Endothelial cell of hepatic sinusoid (primary cell): ENCODE measurements around the gene JCAD.
"Not testable (repeated sequence)": the region's sequence is repeated elsewhere in the genome, so short reads cannot be mapped to it uniquely, and the experiment has no call there.

Experiments used
- in situ Hi-C: cut with HindIII; loops from 2 replicates; pipeline ENCODE4 v1.10.0; 2017; ENCODE audit warnings: low sequenced_read_pairs

Gene JCAD

GRCh38 chr10:30029164-30029871 is 30.1 kb downstream of the JCAD start:
- in situ Hi-C loops: no loop called here

- in situ Hi-C loops: no loop called here
Measured at GRCh38 chr10:30028738-30029030, 30.7 kb downstream of the JCAD start.

- in situ Hi-C loops: no loop called here
Measured at GRCh38 chr10:30028006-30028737, 31.2 kb downstream of the JCAD start.

GRCh38 chr10:30027057-30028005 is 32.1 kb downstream of the JCAD start:
- in situ Hi-C loops: no loop called here

GRCh38 chr10:30026578-30026977 is 32.8 kb downstream of the JCAD start:
- in situ Hi-C loops: no loop called here

- in situ Hi-C loops: no loop called here
Measured at GRCh38 chr10:30026080-30026479, 33.3 kb downstream of the JCAD start.

- in situ Hi-C loops: not testable (repeated sequence)
Measured at GRCh38 chr10:30025428-30025827, 34.0 kb downstream of the JCAD start.

GRCh38 chr10:30022590-30022989 is 36.8 kb downstream of the JCAD start:
- in situ Hi-C loops: no loop called here

GRCh38 chr10:30019468-30019867 is 39.9 kb downstream of the JCAD start:
- in situ Hi-C loops: no loop called here

GRCh38 chr10:30018496-30018895 is 40.9 kb downstream of the JCAD start:
- in situ Hi-C loops: no loop called here

- in situ Hi-C loops: no loop called here
Measured at GRCh38 chr10:30017966-30018365, 41.4 kb downstream of the JCAD start.

- in situ Hi-C loops: no loop called here
Measured at GRCh38 chr10:30017556-30017955, 41.8 kb downstream of the JCAD start.

- in situ Hi-C loops: loop anchor here (5.0 kb wide), 1 partner anchor 83 kb away; no protein-coding TSS in a partner anchor
Measured at GRCh38 chr10:30014511-30014910, 44.9 kb downstream of the JCAD start.

- in situ Hi-C loops: loop anchor here (5.0 kb wide), 1 partner anchor 84 kb away; no protein-coding TSS in a partner anchor
Measured at GRCh38 chr10:30013757-30014156, 45.6 kb downstream of the JCAD start.

- in situ Hi-C loops: loop anchor here (5.0 kb wide), 1 partner anchor 85 kb away; no protein-coding TSS in a partner anchor
Measured at GRCh38 chr10:30011956-30012647, 47.3 kb downstream of the JCAD start.

GRCh38 chr10:30011396-30011795 is 48.0 kb downstream of the JCAD start:
- in situ Hi-C loops: loop anchor here (5.0 kb wide), 1 partner anchor 86 kb away; no protein-coding TSS in a partner anchor

GRCh38 chr10:30007406-30007805 is 52.0 kb downstream of the JCAD start:
- in situ Hi-C loops: no loop called here

GRCh38 chr10:30006410-30006809 is 53.0 kb downstream of the JCAD start:
- in situ Hi-C loops: no loop called here

GRCh38 chr10:30005116-30005515 is 54.3 kb downstream of the JCAD start:
- in situ Hi-C loops: not testable (repeated sequence)

GRCh38 chr10:30002426-30003266 is 56.7 kb downstream of the JCAD start:
- in situ Hi-C loops: no loop called here
